Keratinocyte (primary cell): ENCODE data around the gene PTPRN2.

Source experiments
- CTCF ChIP-seq, 3 experiments: IDR thresholded peaks in 1 of 3; conservative IDR thresholded peaks in 1 of 3; optimal IDR thresholded peaks in 1 of 3; 2 replicates in 2 of 3; 3 replicates in 1 of 3; pipeline versions ENCODE3 to v1.5.1; 2011; ENCODE audit warnings: low read length in 3 of 3, mild to moderate bottlenecking in 3 of 3, moderate library complexity in 2 of 3, control low read depth in 1 of 3, inconsistent platforms in 1 of 3; ENCODE audit not compliant: insufficient read depth in 2 of 3; ENCODE audit errors: extremely low read depth in 1 of 3
- EZH2 ChIP-seq: IDR thresholded peaks from one replicate; pipeline ENCODE4 v1.6.1; 2012; ENCODE audit warnings: inconsistent platforms, mild to moderate bottlenecking, low read length, moderate library complexity

- TF ChIP-seq CTCF (optimal IDR thresholded peaks at IDR 0.05 in 1 of 3, IDR thresholded peaks at IDR 0.05 in 1 of 3, conservative IDR thresholded peaks at IDR 0.05 in 1 of 3; ENCODE audit: extremely low read depth in 1 of 3, insufficient read depth in 2 of 3, low read length in 3 of 3) (no peak), EZH2 (no peak)
Measured at GRCh38 chr7:158350166-158350900, 237.3 kb downstream of the PTPRN2 start.
